SKM-1 treated with dmso at 0.1 percent for 144 hours (cell line): Measurements from ENCODE around the gene AFG1L.
"Not testable (repeated sequence)": the region's sequence is repeated elsewhere in the genome, so short reads cannot be mapped to it uniquely, and the experiment has no call there.

Source experiments
- DNase-seq: peaks from one replicate; lab custom pipeline; 2025; ENCODE audit not compliant: unreplicated experiment; lab: John Stamatoyannopoulos, UW

AFG1L gene

DNA sequence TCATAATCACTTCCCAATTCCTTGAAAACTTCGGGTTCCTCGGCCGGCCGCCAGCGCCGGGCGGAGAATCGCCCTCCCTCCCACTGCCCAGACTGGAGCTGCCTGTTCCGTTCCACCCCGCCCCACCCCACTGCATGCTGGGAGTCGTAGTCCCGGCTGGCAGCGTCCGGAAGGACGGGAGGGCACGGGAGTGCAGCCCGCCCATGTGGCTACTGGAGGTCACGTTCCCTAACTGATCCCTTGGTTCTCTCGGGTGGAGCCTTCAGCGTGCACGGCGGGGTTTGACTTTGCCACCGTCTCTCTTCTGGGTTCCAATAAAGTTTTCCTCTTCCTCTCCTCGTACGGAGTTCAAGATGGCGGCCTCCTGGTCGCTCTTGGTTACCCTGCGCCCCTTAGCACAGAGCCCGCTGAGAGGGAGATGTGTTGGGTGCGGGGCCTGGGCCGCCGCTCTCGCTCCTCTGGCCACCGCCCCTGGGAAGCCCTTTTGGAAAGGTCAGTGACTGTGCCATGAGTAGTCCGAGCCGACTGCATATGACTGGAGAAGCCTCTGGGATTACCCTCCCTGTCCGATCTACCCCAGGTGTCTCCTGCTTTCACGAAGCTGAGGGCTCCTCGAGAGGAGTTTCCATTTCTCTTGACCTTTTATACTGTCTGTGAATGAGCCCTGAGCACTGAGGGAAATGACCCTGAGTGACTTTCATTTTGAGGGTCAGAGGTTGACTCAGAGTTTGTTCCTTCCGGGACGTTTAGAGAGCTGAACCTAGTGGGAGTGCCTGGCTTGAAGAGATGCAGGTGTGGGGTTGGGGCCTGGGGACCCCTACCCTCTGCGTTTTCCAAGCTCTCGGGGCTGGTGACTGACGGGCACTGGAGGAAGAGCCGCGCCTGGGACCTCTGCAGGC, at the start of gene AFG1L:
Gene AFG1L (plus strand): TSS at position 328 of the 899 bp plus-strand sequence. CDS start 26 bp downstream, at position 354.
- DNase-seq = peak; percentile 87

DNA sequence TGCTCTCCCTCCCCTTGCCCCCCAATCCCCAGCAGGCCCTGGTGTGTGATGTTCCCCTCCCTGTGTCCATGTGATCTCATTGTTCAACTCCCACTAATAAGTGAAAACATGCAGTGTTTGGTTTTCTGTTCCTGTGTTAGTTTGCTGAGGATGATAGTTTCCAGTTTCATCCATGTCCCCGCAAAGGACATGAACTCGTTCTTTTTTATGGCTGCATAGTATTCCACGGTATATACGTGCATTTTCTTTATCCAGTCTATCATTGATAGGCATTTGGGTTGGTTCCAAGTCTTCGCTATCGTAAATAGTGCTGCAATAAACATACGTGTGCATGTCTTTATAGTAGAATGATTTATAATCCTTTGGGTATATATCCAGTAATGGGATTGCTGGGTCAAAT, 49.8 kb upstream of the AFG1L start:
- DNase-seq = not testable (repeated sequence)

DNA sequence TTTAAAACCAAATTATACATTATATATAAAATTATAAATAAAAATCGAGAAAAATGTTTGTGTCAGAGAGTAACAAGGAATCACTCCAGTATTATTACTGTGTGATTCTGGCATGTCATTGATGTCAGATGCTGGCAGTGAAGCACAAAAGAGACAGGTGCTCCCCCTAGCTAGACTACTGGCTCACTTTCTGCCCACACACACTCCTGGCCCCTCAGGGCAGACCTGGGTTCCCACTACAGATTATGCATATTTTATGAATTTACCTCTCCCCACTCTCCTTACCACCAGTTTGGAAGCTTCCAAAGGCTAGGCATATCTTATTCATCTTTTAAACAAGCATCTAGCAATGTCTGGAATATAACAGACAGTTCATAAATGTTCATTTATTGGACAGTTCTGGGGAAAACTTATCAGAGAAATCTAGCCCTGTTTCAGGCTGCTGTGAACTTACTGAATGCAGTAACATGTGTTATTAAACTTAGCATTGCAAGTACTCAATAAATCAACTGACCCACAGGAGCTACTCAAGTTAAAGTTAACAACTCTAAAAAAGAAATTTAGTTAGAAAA, 46.8 kb upstream of the AFG1L start:
- no peak for DNase-seq

DNA sequence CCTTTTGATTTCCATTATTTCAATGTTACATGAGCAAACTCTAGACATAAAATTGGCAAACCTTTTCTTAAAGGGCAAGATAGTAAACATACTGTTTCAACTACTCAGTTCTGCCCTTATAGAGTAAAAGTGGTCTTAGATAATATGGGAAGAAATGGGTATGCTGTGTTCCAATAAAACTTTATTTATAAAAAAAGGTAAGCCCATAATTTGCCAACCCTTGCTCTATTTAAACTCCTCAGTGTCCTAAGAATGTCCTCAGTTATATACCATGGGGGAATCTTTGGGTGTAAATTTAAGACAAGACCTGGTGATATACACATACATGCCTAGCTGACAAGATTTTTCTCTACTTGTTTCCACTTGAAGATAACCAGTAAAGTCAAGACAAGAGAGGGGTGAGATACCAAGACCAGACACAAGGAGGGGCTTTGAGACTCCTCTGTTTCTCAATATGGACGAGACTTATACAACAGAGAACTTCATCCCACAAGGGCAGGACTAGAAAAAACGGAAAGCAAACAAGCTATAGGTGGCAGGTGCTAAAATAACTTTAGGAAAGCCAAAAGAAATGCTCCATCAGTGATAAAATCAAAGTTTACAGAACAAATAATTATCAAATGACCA, 44.5 kb upstream of the AFG1L start:
- peak; percentile 22 for DNase-seq

GRCh38 chr6:108251252-108251651, 43.6 kb upstream of the AFG1L start:
- DNase-seq = no peak

GRCh38 chr6:108252055-108252454, 42.8 kb upstream of the AFG1L start:
- DNase-seq = no peak

- no peak for DNase-seq
These were observed 41.6 kb upstream of the AFG1L start for GRCh38 chr6:108253241-108253640.

DNA sequence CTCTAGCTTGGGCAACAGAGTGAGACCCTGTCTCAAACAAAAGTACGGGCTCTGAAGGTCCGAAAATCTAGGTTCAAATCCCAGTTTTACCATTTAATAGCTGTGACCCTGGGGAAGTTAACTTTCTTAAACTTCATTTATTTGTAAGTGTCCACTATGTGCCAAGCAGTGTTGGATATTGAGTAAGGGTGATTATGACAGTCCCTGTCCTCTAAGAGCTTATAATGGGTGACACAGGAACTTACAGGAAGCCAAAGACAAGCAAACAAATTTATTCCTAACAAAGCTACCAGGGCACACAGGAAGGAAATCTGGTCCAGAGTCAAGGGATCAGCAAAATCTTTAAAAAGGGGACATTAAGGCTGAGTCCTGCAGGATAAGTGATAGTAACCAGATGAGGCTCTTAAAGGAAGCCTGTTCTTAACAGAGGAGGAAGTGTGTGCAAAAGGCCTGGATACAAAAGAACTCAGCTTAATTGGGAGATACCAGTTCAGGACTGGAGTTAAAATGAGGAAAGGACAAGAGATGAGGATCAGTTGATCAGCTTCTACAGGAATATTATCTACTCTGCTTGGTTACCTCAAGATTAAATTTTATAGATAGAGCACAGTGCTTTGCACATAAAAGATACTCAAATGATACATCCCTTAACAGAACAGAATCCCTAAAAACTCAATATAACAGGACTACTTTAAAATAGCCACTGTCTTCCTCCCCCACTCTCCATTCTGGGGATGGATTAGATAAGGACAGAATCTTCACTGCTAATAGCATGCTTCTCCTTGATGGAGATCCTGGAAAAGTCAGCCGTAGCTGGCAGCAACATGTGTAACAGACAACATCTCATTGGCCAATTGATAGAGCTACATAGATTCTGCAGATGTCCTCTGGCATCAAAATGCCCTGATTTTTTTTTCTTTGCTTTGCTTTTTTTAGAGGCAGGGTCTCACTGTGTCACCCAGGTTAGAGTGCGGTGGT, 40.1 kb upstream of the AFG1L start:
- peak; percentile 3 for DNase-seq

- DNase-seq = peak; percentile 33
These were observed 34.6 kb upstream of the AFG1L start for GRCh38 chr6:108260126-108260808.

DNA sequence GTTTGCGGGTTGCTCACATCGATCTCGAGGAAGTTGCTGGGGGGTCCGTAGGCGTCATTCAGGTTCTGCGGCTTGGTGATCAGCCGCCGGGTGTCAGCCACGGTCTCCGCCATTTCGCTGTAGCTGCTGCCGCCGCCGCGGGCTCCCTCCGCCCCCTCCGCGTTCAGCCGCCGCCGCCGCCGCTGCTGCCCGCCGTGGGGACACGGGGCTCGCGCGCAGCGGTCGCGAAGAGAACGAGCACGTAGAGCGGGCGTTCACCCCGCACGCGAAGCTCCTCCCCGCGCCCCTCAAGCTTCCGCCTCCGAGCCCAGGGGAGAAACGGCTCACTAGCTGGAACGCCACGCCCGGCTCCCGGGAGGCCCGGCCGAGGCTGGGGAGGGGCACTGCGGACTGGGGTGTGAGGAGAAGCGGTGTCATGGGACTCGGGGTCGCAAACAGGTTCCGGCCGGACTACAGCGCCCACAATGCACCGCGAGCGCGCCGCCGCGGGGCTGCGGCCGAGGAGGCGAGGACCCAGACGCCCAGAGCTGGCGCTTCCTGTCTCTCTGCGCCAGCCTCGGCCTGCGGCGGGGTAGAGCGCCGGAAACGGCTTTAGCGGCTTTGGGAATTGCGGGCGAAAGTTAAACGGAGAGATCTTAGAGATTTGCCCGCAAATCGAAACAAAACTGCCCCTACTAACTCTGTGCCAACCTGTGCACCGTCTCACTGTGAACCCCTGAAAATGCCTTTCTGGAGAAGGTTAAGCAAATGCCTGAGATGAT, 33.9 kb upstream of the AFG1L start, which contains the start of gene SNX3:
Gene SNX3 (minus strand): TSS at position 232 of the 761 bp plus-strand sequence. CDS start 119 bp downstream, at position 113.
- DNase-seq = peak; percentile 90

DNA sequence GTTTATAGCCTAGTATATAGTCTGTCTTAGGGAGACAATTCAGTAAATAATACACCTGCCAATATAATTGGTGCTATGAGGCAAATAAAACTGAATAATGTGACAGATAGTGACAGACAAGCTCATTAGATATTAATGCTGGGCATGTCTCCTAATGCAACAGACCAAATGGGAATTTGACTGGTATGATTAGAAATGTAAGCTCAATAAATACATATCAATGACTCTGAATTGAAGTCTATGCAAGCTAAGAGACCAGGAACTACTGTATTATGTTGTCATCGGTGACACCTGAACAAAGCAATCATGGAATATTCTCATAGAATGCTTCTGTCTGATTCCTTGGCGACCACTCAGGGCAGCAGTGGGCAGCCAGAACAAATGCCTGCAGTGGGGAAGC, 31.5 kb upstream of the AFG1L start:
- no peak for DNase-seq

DNA sequence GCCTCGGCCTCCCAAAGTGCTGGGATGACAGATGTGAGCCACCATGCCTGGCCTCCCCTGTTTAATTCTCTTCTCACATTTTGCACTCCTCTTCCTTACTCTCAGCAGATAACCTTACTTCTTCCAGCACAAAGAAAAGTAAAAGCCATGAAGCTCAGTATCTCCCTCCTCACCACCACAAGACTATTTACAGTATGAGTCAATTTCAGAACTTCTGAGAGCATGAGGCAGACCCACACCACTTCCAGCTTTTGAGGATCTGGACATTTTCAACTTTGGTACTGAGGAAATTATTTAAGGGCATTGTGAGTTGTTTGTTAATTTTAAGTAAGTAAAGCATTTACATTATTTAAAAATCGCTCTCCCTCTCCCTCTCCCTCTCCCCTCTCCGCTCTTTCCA, 26.0 kb upstream of the AFG1L start:
- DNase-seq = no peak

GRCh38 chr6:108269955-108270354, 24.9 kb upstream of the AFG1L start:
- not testable (repeated sequence) for DNase-seq

- DNase-seq = no peak
These were observed 20.3 kb upstream of the AFG1L start for GRCh38 chr6:108274546-108274945.

GRCh38 chr6:108275976-108276375, 18.9 kb upstream of the AFG1L start:
- DNase-seq = no peak

DNA sequence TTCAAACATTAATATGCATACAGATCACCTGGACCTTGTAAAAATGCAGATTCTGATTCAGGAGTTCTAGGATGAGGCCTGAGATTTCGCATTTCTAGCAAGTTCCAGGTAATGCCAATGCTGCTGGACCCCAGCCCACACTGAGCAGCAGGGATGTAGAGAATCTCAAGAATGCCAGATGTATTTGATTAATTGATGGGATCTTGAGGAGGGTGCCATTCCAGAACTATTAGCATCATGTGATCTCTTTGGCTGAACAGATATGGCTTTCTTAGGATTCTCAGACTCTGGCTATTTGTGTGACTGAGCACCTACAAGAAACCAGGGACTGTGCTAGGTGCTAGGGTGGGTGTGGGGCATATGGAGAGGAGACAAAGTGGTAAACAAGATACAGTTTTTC, 17.6 kb upstream of the AFG1L start:
- DNase-seq = no peak

DNA sequence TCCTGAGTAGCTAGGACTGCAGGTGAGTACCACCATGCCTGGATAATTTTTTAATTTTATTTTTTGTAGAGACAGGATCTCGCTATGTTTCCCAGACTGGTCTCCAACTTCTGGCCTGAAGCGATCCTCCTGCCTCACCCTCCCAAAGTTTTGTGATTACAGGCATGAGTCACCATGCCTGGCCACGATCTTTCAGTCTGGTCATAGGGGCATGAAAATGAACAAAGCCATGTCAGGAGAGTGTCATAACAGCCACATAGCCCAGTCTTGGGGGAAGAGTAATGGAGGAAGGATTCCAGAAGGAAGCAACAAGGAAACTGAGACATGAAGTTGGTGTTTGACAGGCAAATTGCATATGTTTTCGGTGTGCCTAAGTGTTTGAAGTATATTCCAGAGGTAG, 17.0 kb upstream of the AFG1L start:
- DNase-seq = no peak

GRCh38 chr6:108285381-108285780, 9.5 kb upstream of the AFG1L start:
- DNase-seq = no peak

GRCh38 chr6:108286366-108286765, 8.5 kb upstream of the AFG1L start:
- no peak for DNase-seq
